Stomach smooth muscle (tissue), 2 donors: ENCODE data around the gene CNR2.

Experiments
- H3K27ac ChIP-seq: one replicate; pipeline ENCODE4 v1.7.0; 2013; ENCODE audit warnings: mild to moderate bottlenecking, low read length, inconsistent platforms
- H3K27me3 ChIP-seq, 2 donors: one replicate each; pipeline ENCODE4 v1.7.0; 2013; ENCODE audit warnings: low read length in 2 of 2; ENCODE audit not compliant: insufficient read depth in 2 of 2, control insufficient read depth in 1 of 2
- H3K36me3 ChIP-seq, 2 donors: one replicate each; pipeline ENCODE4 v1.7.0; 2013; ENCODE audit warnings: low read length in 2 of 2; ENCODE audit not compliant: control insufficient read depth in 2 of 2, insufficient read depth in 2 of 2
- H3K4me1 ChIP-seq: one replicate; pipeline ENCODE4 v1.7.0; 2013; ENCODE audit warnings: low read length; ENCODE audit not compliant: control insufficient read depth, insufficient read depth
- H3K4me3 ChIP-seq, 2 donors: one replicate each; pipeline ENCODE4 v1.7.0; 2013; ENCODE audit warnings: low read length in 2 of 2
- H3K9ac ChIP-seq, 2 donors: one replicate each; pipeline ENCODE4 v1.7.0; 2013; ENCODE audit warnings: low read length in 2 of 2, mild to moderate bottlenecking in 1 of 2
- H3K9me3 ChIP-seq, 2 donors: one replicate each; pipeline ENCODE4 v1.7.0; 2013; ENCODE audit warnings: low read length in 2 of 2; ENCODE audit not compliant: control insufficient read depth in 2 of 2
- donor health status: healthy.
- donor health status: Pancreatic carcinoma.

The CNR2 gene

GRCh38 chr1:23915466-23915865, 2.3 kb upstream of the CNR2 start:
- Histone ChIP-seq H3K27me3 (no peaks in the 10 kb centered on the region), H3K9ac (no peak overlapping the region), H3K4me1 (peaks cover 10% of the 10 kb centered on the region), H3K4me3 (no peak overlapping the region), H3K27ac (no peak overlapping the region), H3K9me3 (no peaks in the 10 kb centered on the region), H3K36me3 (no peaks in the 10 kb centered on the region)

- Histone ChIP-seq H3K4me3 (no peak overlapping the region), H3K9ac (no peak overlapping the region), H3K27ac (no peak overlapping the region), H3K36me3 (no peaks in the 10 kb centered on the region), H3K4me1 (peaks cover 5% of the 10 kb centered on the region), H3K9me3 (no peaks in the 10 kb centered on the region), H3K27me3 (no peaks in the 10 kb centered on the region)
These were observed 1.8 kb upstream of the CNR2 start for GRCh38 chr1:23914921-23915320.

- Histone ChIP-seq H3K36me3 (no peaks in the 10 kb centered on the region), H3K27ac (no peak overlapping the region), H3K9ac (no peak overlapping the region), H3K4me1 (peaks cover 2% of the 10 kb centered on the region), H3K4me3 (no peak overlapping the region), H3K27me3 (peaks cover 10% of the 10 kb centered on the region in 2 donors), H3K9me3 (no peaks in the 10 kb centered on the region)
These were observed 1.2 kb downstream of the CNR2 start for GRCh38 chr1:23911921-23912320.

GRCh38 chr1:23910553-23911246, 2.5 kb downstream of the CNR2 start:
- H3K27ac ChIP-seq = no peak overlapping the region
- no peaks in the 10 kb centered on the region for H3K36me3 ChIP-seq
- no peaks in the 10 kb centered on the region for H3K9me3 ChIP-seq
- no peak overlapping the region for H3K9ac ChIP-seq
- H3K4me1 ChIP-seq = no peaks in the 10 kb centered on the region
- H3K27me3 ChIP-seq = peaks cover 10 to 14% of the 10 kb centered on the region in 2 donors
- H3K4me3 ChIP-seq = no peak overlapping the region

GRCh38 chr1:23910144-23910543, 3.0 kb downstream of the CNR2 start:
- H3K27ac ChIP-seq = no peak overlapping the region
- no peaks in the 10 kb centered on the region for H3K4me1 ChIP-seq

GRCh38 chr1:23909412-23909811, 3.8 kb downstream of the CNR2 start:
- H3K27me3 ChIP-seq = peaks cover 15 to 21% of the 10 kb centered on the region in 2 donors
- H3K4me1 ChIP-seq = no peaks in the 10 kb centered on the region
- no peaks in the 10 kb centered on the region for H3K36me3 ChIP-seq
- H3K9me3 ChIP-seq = no peaks in the 10 kb centered on the region
- H3K9ac ChIP-seq = no peak overlapping the region
- no peak overlapping the region for H3K4me3 ChIP-seq
- no peak overlapping the region for H3K27ac ChIP-seq

More at GRCh38 chr1:23910144-23910543, 3.0 kb downstream of the CNR2 start:
- Histone ChIP-seq H3K36me3 (no peaks in the 10 kb centered on the region), H3K27me3 (peaks cover 10 to 16% of the 10 kb centered on the region in 2 donors), H3K9me3 (no peaks in the 10 kb centered on the region), H3K4me3 (no peak overlapping the region), H3K9ac (no peak overlapping the region)

GRCh38 chr1:23908453-23909341, 4.5 kb downstream of the CNR2 start:
- Histone ChIP-seq H3K9me3 (no peaks in the 10 kb centered on the region), H3K4me3 (no peak overlapping the region), H3K27ac (no peak overlapping the region), H3K9ac (no peak overlapping the region), H3K4me1 (no peaks in the 10 kb centered on the region), H3K27me3 (peaks cover 18 to 24% of the 10 kb centered on the region in 2 donors), H3K36me3 (no peaks in the 10 kb centered on the region)

- Histone ChIP-seq H3K9me3 (no peaks in the 10 kb centered on the region), H3K4me1 (peaks cover 5% of the 10 kb centered on the region), H3K36me3 (no peaks in the 10 kb centered on the region), H3K27ac (no peak overlapping the region), H3K4me3 (no peak overlapping the region), H3K27me3 (peaks cover 22 to 26% of the 10 kb centered on the region in 2 donors), H3K9ac (no peak overlapping the region)
These were observed 6.4 kb downstream of the CNR2 start for GRCh38 chr1:23906731-23907130.

GRCh38 chr1:23905461-23906025, 7.6 kb downstream of the CNR2 start:
- no peaks in the 10 kb centered on the region for H3K36me3 ChIP-seq
- peaks cover 5% of the 10 kb centered on the region for H3K4me1 ChIP-seq
- H3K27me3 ChIP-seq = peaks cover 22 to 26% of the 10 kb centered on the region in 2 donors
- no peak overlapping the region for H3K9ac ChIP-seq
- no peaks in the 10 kb centered on the region for H3K9me3 ChIP-seq
- H3K4me3 ChIP-seq = no peak overlapping the region
- no peak overlapping the region for H3K27ac ChIP-seq

GRCh38 chr1:23904748-23905357, 8.3 kb downstream of the CNR2 start:
- Histone ChIP-seq H3K9me3 (no peaks in the 10 kb centered on the region), H3K9ac (no peak overlapping the region), H3K4me1 (peaks cover 5% of the 10 kb centered on the region), H3K36me3 (no peaks in the 10 kb centered on the region), H3K27ac (no peak overlapping the region), H3K27me3 (peaks cover 22 to 26% of the 10 kb centered on the region in 2 donors), H3K4me3 (no peak overlapping the region)
